Activated CD4-positive, alpha-beta memory T cell treated with anti-CD3 and anti-CD28 coated beads, Interleukin-2, amount 10 ng/mL, durations not matched to agents 7 days and 5 days (primary cell): ENCODE data around the gene PLXNA2. TPM values are rescaled to one million over a fixed set of nuclear protein-coding genes. Genes with fewer than 3 reads are reported as not detected.

Source experiments
- CTCF ChIA-PET: fragments of 350-600 bp; sonication (Branson Sonifier 250); formaldehyde crosslinking; loops from one replicate; lab custom pipeline; 2021; ENCODE audit warnings: antibody characterized with exemption, inconsistent platforms; lab: Charles Lee
- POLR2A ChIA-PET: fragments of 350-600 bp; sonication (Branson Sonifier 250); formaldehyde crosslinking; loops from one replicate; lab custom pipeline; 2021; ENCODE audit warnings: antibody characterized with exemption; lab: Charles Lee
- DNase-seq: peaks from one replicate; pipeline ENCODE4 v3.0.0-alpha.2; 2020
- H3K27ac Mint-ChIP-seq: one replicate; pipeline ENCODE4 v1.8.0; 2021; ENCODE audit warnings: mild to moderate bottlenecking, mixed read lengths
- H3K27me3 Mint-ChIP-seq: one replicate; pipeline ENCODE4 v1.8.0; 2021; ENCODE audit warnings: mixed read lengths
- H3K36me3 Mint-ChIP-seq: one replicate; pipeline ENCODE4 v1.8.0; 2021; ENCODE audit warnings: low read depth, mixed read lengths
- H3K4me1 Mint-ChIP-seq: one replicate; pipeline ENCODE4 v1.8.0; 2021; ENCODE audit warnings: mixed read lengths
- H3K4me3 Mint-ChIP-seq: one replicate; pipeline ENCODE4 v1.8.0; 2021; ENCODE audit warnings: mild to moderate bottlenecking, mixed read lengths
- H3K9me3 Mint-ChIP-seq: one replicate; pipeline ENCODE4 v1.8.0; 2021; ENCODE audit warnings: mixed read lengths
- total RNA-seq, 2 experiments: library from RNA; stranded (reverse); gene quantifications; one replicate each; pipeline ENCODE4 v1.2.3, GENCODE V29; 2021

The PLXNA2 gene
- total RNA-seq, 2 experiments from 2014 or later: 0.43 to 0.65 TPM

- ChIA-PET POLR2A (no interaction called here), CTCF (no interaction called here)
- no peak for DNase-seq
- H3K36me3 Mint-ChIP-seq: no peaks in the 10 kb centered on the region
- H3K4me3 Mint-ChIP-seq: no peak overlapping the region
- peaks cover 31% of the 10 kb centered on the region for H3K27me3 Mint-ChIP-seq
- no peaks in the 10 kb centered on the region for H3K9me3 Mint-ChIP-seq
- no peaks in the 10 kb centered on the region for H3K4me1 Mint-ChIP-seq
- H3K27ac Mint-ChIP-seq: no peak overlapping the region
These were observed 30.9 kb upstream of the PLXNA2 start for GRCh38 chr1:208275083-208275482.

GRCh38 chr1:208273386-208274017, 29.3 kb upstream of the PLXNA2 start:
- no peak overlapping the region for H3K4me3 Mint-ChIP-seq
- no peaks in the 10 kb centered on the region for H3K9me3 Mint-ChIP-seq
- ChIA-PET POLR2A (no interaction called here), CTCF (no interaction called here)
- H3K36me3 Mint-ChIP-seq: no peaks in the 10 kb centered on the region
- peaks cover 36% of the 10 kb centered on the region for H3K27me3 Mint-ChIP-seq
- no peak overlapping the region for H3K27ac Mint-ChIP-seq
- no peak for DNase-seq
- H3K4me1 Mint-ChIP-seq: no peaks in the 10 kb centered on the region

- Mint-ChIP-seq H3K4me1 (no peaks in the 10 kb centered on the region), H3K27ac (no peak overlapping the region), H3K27me3 (peaks cover 34% of the 10 kb centered on the region), H3K9me3 (no peaks in the 10 kb centered on the region), H3K36me3 (no peaks in the 10 kb centered on the region), H3K4me3 (no peak overlapping the region)
- DNase-seq: no peak
- POLR2A ChIA-PET: no interaction called here
- CTCF ChIA-PET: no interaction called here
These were observed 28.5 kb upstream of the PLXNA2 start for GRCh38 chr1:208272713-208273112.

DNA sequence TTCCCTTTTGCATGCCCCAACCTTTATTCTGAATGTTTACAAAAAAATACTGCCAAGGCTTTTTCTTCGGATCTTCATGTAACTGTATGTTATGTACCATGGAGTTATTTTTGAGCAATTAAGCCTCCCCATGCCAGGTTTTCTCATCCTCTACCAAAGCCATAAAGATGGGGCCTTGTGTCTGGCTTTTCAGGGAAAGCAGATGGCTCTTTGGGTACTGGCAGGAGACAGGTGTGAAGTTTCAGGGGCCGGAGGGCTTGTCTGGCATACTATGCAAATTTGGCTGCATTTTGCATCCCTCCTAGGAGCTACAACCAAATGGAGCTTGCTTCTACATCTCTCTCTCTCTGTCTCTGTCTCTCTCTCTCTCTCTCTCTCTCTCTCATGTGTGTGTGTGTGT, 28.1 kb upstream of the PLXNA2 start:
- no peak for DNase-seq
- Mint-ChIP-seq H3K36me3 (no peaks in the 10 kb centered on the region), H3K4me3 (no peak overlapping the region), H3K9me3 (no peaks in the 10 kb centered on the region), H3K27me3 (peaks cover 33% of the 10 kb centered on the region), H3K4me1 (no peaks in the 10 kb centered on the region), H3K27ac (no peak overlapping the region)
- CTCF ChIA-PET: no interaction called here
- POLR2A ChIA-PET: no interaction called here

DNA sequence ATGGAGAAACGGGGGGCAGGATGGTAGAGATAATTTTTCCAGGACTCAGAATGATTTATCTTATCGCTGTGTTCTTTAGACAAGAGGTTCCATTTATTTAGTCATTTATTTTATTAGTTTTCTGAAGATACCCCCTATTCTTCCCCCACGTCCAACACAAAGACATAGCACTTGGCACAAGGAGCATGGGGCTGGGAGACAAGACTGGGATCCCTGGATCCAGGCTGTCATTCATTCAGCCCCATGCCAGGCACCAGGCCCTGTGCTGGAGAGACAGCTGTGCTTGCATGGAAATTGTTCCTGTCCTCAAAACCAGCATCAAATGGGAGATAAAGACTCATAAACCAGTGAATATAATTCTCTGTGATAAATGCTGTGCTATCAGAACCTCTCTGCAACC, 27.1 kb upstream of the PLXNA2 start:
- H3K27ac Mint-ChIP-seq: no peak overlapping the region
- no peaks in the 10 kb centered on the region for H3K36me3 Mint-ChIP-seq
- DNase-seq: no peak
- H3K9me3 Mint-ChIP-seq: no peaks in the 10 kb centered on the region
- no peak overlapping the region for H3K4me3 Mint-ChIP-seq
- peaks cover 29% of the 10 kb centered on the region for H3K27me3 Mint-ChIP-seq
- ChIA-PET CTCF (no interaction called here), POLR2A (no interaction called here)
- H3K4me1 Mint-ChIP-seq: no peaks in the 10 kb centered on the region

GRCh38 chr1:208270651-208271141, 26.5 kb upstream of the PLXNA2 start:
- Mint-ChIP-seq H3K27ac (no peak overlapping the region), H3K36me3 (no peaks in the 10 kb centered on the region), H3K9me3 (no peaks in the 10 kb centered on the region), H3K4me3 (no peak overlapping the region), H3K27me3 (peaks cover 29% of the 10 kb centered on the region), H3K4me1 (no peaks in the 10 kb centered on the region)
- POLR2A ChIA-PET: no interaction called here
- DNase-seq: no peak
- CTCF ChIA-PET: no interaction called here

GRCh38 chr1:208269338-208269666, 25.1 kb upstream of the PLXNA2 start:
- ChIA-PET POLR2A (no interaction called here), CTCF (no interaction called here)
- no peaks in the 10 kb centered on the region for H3K36me3 Mint-ChIP-seq
- H3K4me3 Mint-ChIP-seq: no peak overlapping the region
- no peak overlapping the region for H3K27ac Mint-ChIP-seq
- peaks cover 31% of the 10 kb centered on the region for H3K27me3 Mint-ChIP-seq
- no peaks in the 10 kb centered on the region for H3K4me1 Mint-ChIP-seq
- no peaks in the 10 kb centered on the region for H3K9me3 Mint-ChIP-seq
- no peak for DNase-seq

DNA sequence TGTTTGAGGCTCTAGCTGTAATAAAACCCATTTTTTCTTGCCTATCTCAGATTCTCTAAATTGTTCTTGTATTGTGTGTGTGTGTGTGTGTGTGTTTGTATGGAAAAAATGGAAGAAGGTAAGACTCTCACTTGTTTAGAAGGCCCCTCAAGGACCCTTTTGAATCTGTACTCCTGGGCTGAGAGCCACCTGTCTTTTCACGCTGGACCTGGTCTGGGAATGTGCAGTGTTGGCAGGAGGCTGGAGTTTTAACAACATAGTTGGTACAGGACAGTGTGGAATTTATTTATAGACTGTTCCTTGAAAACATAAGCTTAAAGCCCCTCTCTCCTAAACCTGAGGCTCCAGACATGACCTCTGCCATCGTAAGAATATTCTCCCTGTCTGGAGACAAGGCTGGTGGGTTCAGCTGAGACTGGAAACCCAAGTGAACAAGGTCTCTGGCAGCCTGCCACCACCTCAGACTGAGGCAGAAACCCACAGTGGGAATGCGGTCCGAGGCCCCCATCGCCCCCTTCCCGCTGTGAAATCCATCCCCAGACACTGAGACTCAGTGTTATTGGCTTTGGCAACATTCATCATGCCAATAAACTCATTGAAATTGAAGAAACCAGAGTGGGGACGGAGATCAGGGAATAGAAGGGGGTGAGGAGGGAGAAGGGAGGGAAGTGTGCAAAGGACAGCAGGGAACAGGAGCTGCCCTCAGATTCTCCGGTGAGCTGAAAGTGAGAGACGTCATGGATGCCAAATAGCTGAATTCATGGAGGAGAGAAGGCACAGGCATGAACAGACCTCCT, 24.6 kb upstream of the PLXNA2 start:
- POLR2A ChIA-PET: no interaction called here
- no peak for DNase-seq
- no peak overlapping the region for H3K27ac Mint-ChIP-seq
- H3K9me3 Mint-ChIP-seq: no peaks in the 10 kb centered on the region
- H3K4me1 Mint-ChIP-seq: no peaks in the 10 kb centered on the region
- no peak overlapping the region for H3K4me3 Mint-ChIP-seq
- no peaks in the 10 kb centered on the region for H3K36me3 Mint-ChIP-seq
- CTCF ChIA-PET: no interaction called here
- peaks cover 32% of the 10 kb centered on the region for H3K27me3 Mint-ChIP-seq

- H3K4me3 Mint-ChIP-seq: no peak overlapping the region
- H3K27me3 Mint-ChIP-seq: peaks cover 33% of the 10 kb centered on the region
- POLR2A ChIA-PET: no interaction called here
- no peak overlapping the region for H3K27ac Mint-ChIP-seq
- CTCF ChIA-PET: no interaction called here
- no peaks in the 10 kb centered on the region for H3K36me3 Mint-ChIP-seq
- no peak for DNase-seq
- no peaks in the 10 kb centered on the region for H3K9me3 Mint-ChIP-seq
- no peaks in the 10 kb centered on the region for H3K4me1 Mint-ChIP-seq
These were observed 21.3 kb upstream of the PLXNA2 start for GRCh38 chr1:208265525-208265924.

- no peaks in the 10 kb centered on the region for H3K4me1 Mint-ChIP-seq
- no peak overlapping the region for H3K27ac Mint-ChIP-seq
- H3K27me3 Mint-ChIP-seq: peaks cover 30% of the 10 kb centered on the region
- H3K36me3 Mint-ChIP-seq: no peaks in the 10 kb centered on the region
- no peak for DNase-seq
- H3K4me3 Mint-ChIP-seq: no peak overlapping the region
- ChIA-PET CTCF (no interaction called here), POLR2A (no interaction called here)
- no peaks in the 10 kb centered on the region for H3K9me3 Mint-ChIP-seq
These were observed 20.9 kb upstream of the PLXNA2 start for GRCh38 chr1:208265122-208265469.

GRCh38 chr1:208264469-208265121, 20.4 kb upstream of the PLXNA2 start:
- DNase-seq: no peak
- H3K27me3 Mint-ChIP-seq: peaks cover 28% of the 10 kb centered on the region
- POLR2A ChIA-PET: no interaction called here
- H3K4me1 Mint-ChIP-seq: no peaks in the 10 kb centered on the region
- H3K9me3 Mint-ChIP-seq: no peaks in the 10 kb centered on the region
- H3K27ac Mint-ChIP-seq: no peak overlapping the region
- no peak overlapping the region for H3K4me3 Mint-ChIP-seq
- CTCF ChIA-PET: no interaction called here
- no peaks in the 10 kb centered on the region for H3K36me3 Mint-ChIP-seq

- DNase-seq: no peak
- Mint-ChIP-seq H3K4me3 (no peak overlapping the region), H3K27ac (no peak overlapping the region), H3K27me3 (peaks cover 30% of the 10 kb centered on the region), H3K4me1 (no peaks in the 10 kb centered on the region), H3K9me3 (no peaks in the 10 kb centered on the region), H3K36me3 (no peaks in the 10 kb centered on the region)
- CTCF ChIA-PET: no interaction called here
- POLR2A ChIA-PET: no interaction called here
These were observed 17.7 kb upstream of the PLXNA2 start for GRCh38 chr1:208261874-208262273.

- peaks cover 30% of the 10 kb centered on the region for H3K27me3 Mint-ChIP-seq
- ChIA-PET POLR2A (no interaction called here), CTCF (no interaction called here)
- no peak for DNase-seq
- H3K36me3 Mint-ChIP-seq: no peaks in the 10 kb centered on the region
- H3K27ac Mint-ChIP-seq: no peak overlapping the region
- no peaks in the 10 kb centered on the region for H3K9me3 Mint-ChIP-seq
- no peaks in the 10 kb centered on the region for H3K4me1 Mint-ChIP-seq
- H3K4me3 Mint-ChIP-seq: no peak overlapping the region
These were observed 14.1 kb upstream of the PLXNA2 start for GRCh38 chr1:208258277-208258676.
